Measurements from ENCODE around the gene PDGFC.

Gene PDGFC

GRCh38 chr4:156972379-156973015 lies 898 bp upstream of the PDGFC start:
- no peak for DNase-seq

- DNase-seq, result no peak
These were observed 379 bp downstream of the PDGFC start for GRCh38 chr4:156971165-156971675.

GRCh38 chr4:156970501-156971164 lies 966 bp downstream of the PDGFC start:
- DNase-seq, result peak; percentile 74

GRCh38 chr4:156969911-156970310 lies 1.7 kb downstream of the PDGFC start:
- no peak for DNase-seq

GRCh38 chr4:156969101-156969500 lies 2.5 kb downstream of the PDGFC start:
- no peak for DNase-seq

- peak; percentile 83 for DNase-seq
These were observed 3.1 kb downstream of the PDGFC start for GRCh38 chr4:156968479-156968984.

- no peak for DNase-seq
These were observed 4.8 kb downstream of the PDGFC start for GRCh38 chr4:156966836-156967235.

- no peak for DNase-seq
These were observed 8.2 kb downstream of the PDGFC start for GRCh38 chr4:156963419-156963818.

GRCh38 chr4:156962528-156962974 lies 9.0 kb downstream of the PDGFC start:
- peak; percentile 83 for DNase-seq

- DNase-seq, result no peak
These were observed 9.6 kb downstream of the PDGFC start for GRCh38 chr4:156962058-156962358.

GRCh38 chr4:156961196-156962057 lies 10.2 kb downstream of the PDGFC start:
- DNase-seq, result no peak

GRCh38 chr4:156959298-156959702 lies 12.3 kb downstream of the PDGFC start:
- peak; percentile 78 for DNase-seq

GRCh38 chr4:156958276-156959074 lies 13.1 kb downstream of the PDGFC start:
- no peak for DNase-seq

GRCh38 chr4:156957556-156957955 lies 14.0 kb downstream of the PDGFC start:
- no peak for DNase-seq

- no peak for DNase-seq
These were observed 14.7 kb downstream of the PDGFC start for GRCh38 chr4:156956826-156957368.

GRCh38 chr4:156956359-156956758 lies 15.2 kb downstream of the PDGFC start:
- DNase-seq, result no peak

GRCh38 chr4:156954587-156954986 lies 17.0 kb downstream of the PDGFC start:
- peak; percentile 52 for DNase-seq

- DNase-seq, result no peak
These were observed 17.6 kb downstream of the PDGFC start for GRCh38 chr4:156953951-156954350.

- DNase-seq, result no peak
These were observed 18.6 kb downstream of the PDGFC start for GRCh38 chr4:156953001-156953400.

- no peak for DNase-seq
These were observed 19.4 kb downstream of the PDGFC start for GRCh38 chr4:156952078-156952759.

- DNase-seq, result no peak
These were observed 20.7 kb downstream of the PDGFC start for GRCh38 chr4:156950948-156951347.

- DNase-seq, result no peak
These were observed 21.5 kb downstream of the PDGFC start for GRCh38 chr4:156950090-156950489.
